Activated CD8-positive, alpha-beta T cell treated with anti-CD3 and anti-CD28 coated beads, Interleukin-2, amount 10 ng/mL, durations not matched to agents 7 days and 5 days (primary cell): ENCODE data around the gene CPT2. TPM values are rescaled to one million over a fixed set of nuclear protein-coding genes. Genes with fewer than 3 reads are reported as not detected.

ENCODE experiments used
- ATAC-seq: fragments of 150-1000 bp; cut with Tn5 transposase; one replicate; pipeline ENCODE4 v1.10.0; 2021; ENCODE audit warnings: moderate library complexity
- CTCF ChIA-PET: fragments of 350-600 bp; sonication (Branson Sonifier 250); formaldehyde crosslinking; loops from one replicate; lab custom pipeline; 2021; ENCODE audit warnings: antibody characterized with exemption; lab: Charles Lee
- POLR2A ChIA-PET: fragments of 350-600 bp; sonication (Branson Sonifier 250); formaldehyde crosslinking; loops from one replicate; lab custom pipeline; 2021; ENCODE audit warnings: antibody characterized with exemption; lab: Charles Lee
- DNase-seq: peaks from one replicate; pipeline ENCODE4 v3.0.0-alpha.2; 2020
- H3K27ac Mint-ChIP-seq: one replicate; pipeline ENCODE4 v1.8.0; 2021; ENCODE audit warnings: mild to moderate bottlenecking, mixed read lengths
- H3K27me3 Mint-ChIP-seq: one replicate; pipeline ENCODE4 v1.8.0; 2021; ENCODE audit warnings: low read depth, mixed read lengths
- H3K36me3 Mint-ChIP-seq: one replicate; pipeline ENCODE4 v1.8.0; 2021; ENCODE audit warnings: low read depth, mixed read lengths
- H3K4me1 Mint-ChIP-seq: one replicate; pipeline ENCODE4 v1.8.0; 2021; ENCODE audit warnings: low read depth, mixed read lengths
- H3K4me3 Mint-ChIP-seq: one replicate; pipeline ENCODE4 v1.8.0; 2021; ENCODE audit warnings: mild to moderate bottlenecking, mixed read lengths
- H3K9me3 Mint-ChIP-seq: one replicate; pipeline ENCODE4 v1.8.0; 2022; ENCODE audit warnings: mixed read lengths; ENCODE audit not compliant: insufficient read depth
- total RNA-seq, 2 experiments: library from RNA; stranded (reverse); gene quantifications; one replicate each; pipeline ENCODE4 v1.2.3, GENCODE V29; 2021

Gene CPT2
- total RNA-seq, 2 experiments from 2014 or later = 11.6 to 12.7 TPM

- CTCF ChIA-PET = interaction anchor here (1.4 to 3.1 kb wide), 4 partner anchors 17 to 173 kb away, joined by 3 to 11 read pairs (median 4); partner anchors contain the start of gene MAGOH
- no peaks in the 10 kb centered on the region for H3K9me3 Mint-ChIP-seq
Observed at GRCh38 chr1:53220171-53220961, 23.7 kb downstream of the CPT2 start, which contains the start of gene CZIB. Gene CZIB, minus strand, starts transcription at chr1:53220634. Its CDS starts 59 bp downstream, at chr1:53220575.

GRCh38 chr1:53220962-53221286 lies 24.3 kb downstream of the CPT2 start:
- Mint-ChIP-seq H3K27ac (peak overlapping the region; percentile 97), H3K9me3 (no peaks in the 10 kb centered on the region), H3K27me3 (no peaks in the 10 kb centered on the region), H3K36me3 (peaks cover 16% of the 10 kb centered on the region), H3K4me3 (peak overlapping the region; percentile 90), H3K4me1 (peaks cover 31% of the 10 kb centered on the region)
- no peak for DNase-seq
- CTCF ChIA-PET = interaction anchor here (1.7 to 3.1 kb wide), 2 partner anchors 17 to 18 kb away, joined by 4 to 11 read pairs; partner anchors contain the start of gene MAGOH
- no peak for ATAC-seq
- POLR2A ChIA-PET = interaction anchor here (0.6 kb wide), 2 partner anchors 194 to 787 kb away, joined by 3 read pairs; no protein-coding TSS in a partner anchor

More at GRCh38 chr1:53220171-53220961, 23.7 kb downstream of the CPT2 start, which contains the start of gene CZIB:
- DNase-seq (peak; percentile 96), ATAC-seq (peak; percentile 96)
- Mint-ChIP-seq H3K4me1 (peaks cover 31% of the 10 kb centered on the region), H3K4me3 (peak within 1 kb of the TSS; percentile 90), H3K27ac (peak within 1 kb of the TSS; percentile 97), H3K27me3 (no peaks in the 10 kb centered on the region), H3K36me3 (peaks cover 17% of the 10 kb centered on the region)
- POLR2A ChIA-PET = interaction anchor here (0.6 to 1.5 kb wide), 3 partner anchors 10 to 787 kb away, joined by 3 to 5 read pairs (median 3); no protein-coding TSS in a partner anchor

GRCh38 chr1:53237638-53238037 lies 41.0 kb downstream of the CPT2 start:
- POLR2A ChIA-PET = interaction anchor here (0.7 to 1.3 kb wide), 4 partner anchors 9 to 316 kb away, joined by 3 to 4 read pairs (median 3); no protein-coding TSS in a partner anchor

GRCh38 chr1:53238197-53239155 lies 41.9 kb downstream of the CPT2 start, which contains the start of gene MAGOH:
Gene MAGOH, minus strand, starts transcription at chr1:53238518. Its CDS starts 70 bp downstream, at chr1:53238448.
- ChIA-PET CTCF (interaction anchor here (0.7 to 2.1 kb wide), 4 partner anchors 12 to 765 kb away, joined by 3 to 11 read pairs (median 4); no protein-coding TSS in a partner anchor), POLR2A (interaction anchor here (1.1 to 1.3 kb wide), 2 partner anchors 10 to 11 kb away, joined by 3 to 4 read pairs; no protein-coding TSS in a partner anchor)
- no peaks in the 10 kb centered on the region for H3K9me3 Mint-ChIP-seq
- H3K4me3 Mint-ChIP-seq = peak within 1 kb of the TSS; percentile 94
- peaks cover 26% of the 10 kb centered on the region for H3K36me3 Mint-ChIP-seq
- ATAC-seq (peak; percentile 99), DNase-seq (peak; percentile 97)
- H3K4me1 Mint-ChIP-seq = peaks cover 31% of the 10 kb centered on the region
- peak within 1 kb of the TSS; percentile 95 for H3K27ac Mint-ChIP-seq
- no peaks in the 10 kb centered on the region for H3K27me3 Mint-ChIP-seq

More at GRCh38 chr1:53237638-53238037, 41.0 kb downstream of the CPT2 start:
- CTCF ChIA-PET = interaction anchor here (0.9 to 2.1 kb wide), 2 partner anchors 11 to 15 kb away, joined by 4 to 11 read pairs; no protein-coding TSS in a partner anchor
- peak overlapping the region; percentile 95 for H3K27ac Mint-ChIP-seq
- peaks cover 31% of the 10 kb centered on the region for H3K4me1 Mint-ChIP-seq
- no peaks in the 10 kb centered on the region for H3K9me3 Mint-ChIP-seq
- peak overlapping the region; percentile 94 for H3K4me3 Mint-ChIP-seq
- H3K27me3 Mint-ChIP-seq = no peaks in the 10 kb centered on the region
- ATAC-seq (no peak), DNase-seq (no peak)
- H3K36me3 Mint-ChIP-seq = peaks cover 29% of the 10 kb centered on the region

- ChIA-PET CTCF (no interaction called here), POLR2A (no interaction called here)
- ATAC-seq = no peak
- no peak overlapping the region for H3K27ac Mint-ChIP-seq
- H3K36me3 Mint-ChIP-seq = peaks cover 22% of the 10 kb centered on the region
- no peak overlapping the region for H3K4me3 Mint-ChIP-seq
- H3K27me3 Mint-ChIP-seq = no peaks in the 10 kb centered on the region
- no peaks in the 10 kb centered on the region for H3K9me3 Mint-ChIP-seq
- H3K4me1 Mint-ChIP-seq = peaks cover 19% of the 10 kb centered on the region
- DNase-seq = no peak
Observed at GRCh38 chr1:53241828-53242227, 45.2 kb downstream of the CPT2 start.

- H3K4me1 Mint-ChIP-seq = peaks cover 16% of the 10 kb centered on the region
- peaks cover 26% of the 10 kb centered on the region for H3K36me3 Mint-ChIP-seq
- H3K27me3 Mint-ChIP-seq = no peaks in the 10 kb centered on the region
- H3K27ac Mint-ChIP-seq = no peak overlapping the region
- DNase-seq (no peak), ATAC-seq (no peak)
- POLR2A ChIA-PET = no interaction called here
- no peaks in the 10 kb centered on the region for H3K9me3 Mint-ChIP-seq
- H3K4me3 Mint-ChIP-seq = no peak overlapping the region
- CTCF ChIA-PET = no interaction called here
Observed at GRCh38 chr1:53242381-53242780, 45.8 kb downstream of the CPT2 start.

GRCh38 chr1:53244141-53244540 lies 47.5 kb downstream of the CPT2 start:
- Mint-ChIP-seq H3K4me3 (no peak overlapping the region), H3K27me3 (no peaks in the 10 kb centered on the region), H3K9me3 (no peaks in the 10 kb centered on the region), H3K4me1 (peaks cover 1% of the 10 kb centered on the region), H3K36me3 (peaks cover 34% of the 10 kb centered on the region), H3K27ac (no peak overlapping the region)
- DNase-seq = no peak
- ChIA-PET CTCF (no interaction called here), POLR2A (no interaction called here)
- ATAC-seq = no peak

GRCh38 chr1:53246261-53247134 lies 49.9 kb downstream of the CPT2 start:
- Mint-ChIP-seq H3K27ac (no peak overlapping the region), H3K36me3 (peaks cover 53% of the 10 kb centered on the region), H3K27me3 (no peaks in the 10 kb centered on the region), H3K9me3 (no peaks in the 10 kb centered on the region), H3K4me1 (no peaks in the 10 kb centered on the region), H3K4me3 (no peak overlapping the region)
- ChIA-PET POLR2A (no interaction called here), CTCF (no interaction called here)
- no peak for ATAC-seq
- DNase-seq = no peak

GRCh38 chr1:53249706-53250105 lies 53.1 kb downstream of the CPT2 start:
- no peaks in the 10 kb centered on the region for H3K4me1 Mint-ChIP-seq
- ChIA-PET POLR2A (interaction anchor here (0.9 kb wide), 1 partner anchor 11 kb away, joined by 3 read pairs; the partner anchor contains the start of gene MAGOH), CTCF (no interaction called here)
- no peak for ATAC-seq
- peaks cover 67% of the 10 kb centered on the region for H3K36me3 Mint-ChIP-seq
- H3K9me3 Mint-ChIP-seq = no peaks in the 10 kb centered on the region
- no peaks in the 10 kb centered on the region for H3K27me3 Mint-ChIP-seq
- no peak overlapping the region for H3K27ac Mint-ChIP-seq
- DNase-seq = no peak
- H3K4me3 Mint-ChIP-seq = no peak overlapping the region

GRCh38 chr1:53250325-53250724 lies 53.7 kb downstream of the CPT2 start:
- DNase-seq (no peak), ATAC-seq (no peak)
- H3K27me3 Mint-ChIP-seq = no peaks in the 10 kb centered on the region
- H3K4me3 Mint-ChIP-seq = no peak overlapping the region
- H3K4me1 Mint-ChIP-seq = no peaks in the 10 kb centered on the region
- POLR2A ChIA-PET = no interaction called here
- H3K9me3 Mint-ChIP-seq = no peaks in the 10 kb centered on the region
- no peak overlapping the region for H3K27ac Mint-ChIP-seq
- CTCF ChIA-PET = no interaction called here
- H3K36me3 Mint-ChIP-seq = peaks cover 66% of the 10 kb centered on the region
